ENCODE measurements around the gene ATM. TPM values are rescaled to one million over a fixed set of nuclear protein-coding genes. Genes with fewer than 3 reads are reported as not detected.

ATM gene
- total and polyA plus RNA-seq, 10 of the 15 experiments (the other 5 are each of a cell fraction or from before 2014, with no cell fraction given): 10.0 to 91.5 (median 40.2) TPM

- TF ChIP-seq LARP7 (IDR thresholded peaks at IDR 0.05) (peak; percentile 98), NR2C2 (IDR thresholded peaks at IDR 0.05; ENCODE audit: borderline replicate concordance, control insufficient read depth, insufficient read length, low read depth) (no peak), BRCA1 (IDR thresholded peaks at IDR 0.05; ENCODE audit: low read depth, low read length) (no peak), BCL3 (IDR thresholded peaks at IDR 0.05; ENCODE audit: borderline replicate concordance, insufficient read depth, low read depth, low read length, poor library complexity, severe bottlenecking) (peak; percentile 5), HDGF (IDR thresholded peaks at IDR 0.05) (peak; percentile 99), ATF3 (IDR thresholded peaks at IDR 0.05; ENCODE audit: borderline replicate concordance, extremely low read depth, low read depth, low read length) (no peak), MEF2A (IDR thresholded peaks at IDR 0.05; ENCODE audit: insufficient read depth, low read depth, low read length) (no peak), SREBF2 (IDR thresholded peaks at IDR 0.05; ENCODE audit: low read length) (no peak; the same call in 1 of the 2 replicates), SIN3A (IDR thresholded peaks at IDR 0.05; ENCODE audit: low read depth, low read length) (peak; percentile 51; the same call in 1 of the 2 replicates), SKIL (IDR thresholded peaks at IDR 0.05; ENCODE audit: low read depth, poor library complexity, severe bottlenecking) (no peak), SMAD1 (IDR thresholded peaks at IDR 0.05; ENCODE audit: low read depth, partially characterized antibody) (peak; percentile 30), NKRF (conservative IDR thresholded peaks at IDR 0.05) (peak; percentile 93), USF1 (IDR thresholded peaks at IDR 0.05; ENCODE audit: borderline replicate concordance, extremely low read length, insufficient read depth, low read depth, low read length) (peak; percentile 54), ATF7 (IDR thresholded peaks at IDR 0.05; ENCODE audit: low read depth) (no peak; the same call in 1 of the 2 replicates), CUX1 (IDR thresholded peaks at IDR 0.05; ENCODE audit: insufficient replicate concordance, low read depth, low read length) (no peak), NBN (IDR thresholded peaks at IDR 0.05) (peak; percentile 88)
Measured at GRCh38 chr11:108222574-108223347, at the start of gene ATM, which contains the start of gene NPAT (continued).

Measured in GM12878 (cell line).